Stimulated activated CD4-positive, alpha-beta T cell treated with anti-CD3 and anti-CD28 coated beads, Interleukin-15, amount 100 ng/mL, for 48 hours (primary cell): ENCODE measurements around the gene DSTN.
"Not testable (repeated sequence)": the region's sequence is repeated elsewhere in the genome, so short reads cannot be mapped to it uniquely, and the experiment has no call there.

ENCODE experiments used
- DNase-seq, 2 donors: peaks; one replicate each; pipeline ENCODE4 v3.0.0-alpha.2; 2020; ENCODE audit warnings: low read depth in 2 of 2

DSTN gene

GRCh38 chr20:17651129-17651759 is 81.4 kb downstream of the DSTN start:
- DNase-seq, result no peak

GRCh38 chr20:17651760-17652388 is 82.0 kb downstream of the DSTN start:
- DNase-seq, result no peak

GRCh38 chr20:17652411-17652810 is 82.5 kb downstream of the DSTN start:
- DNase-seq, result no peak

GRCh38 chr20:17653835-17654648 is 84.2 kb downstream of the DSTN start:
- DNase-seq, result no peak

- no peak for DNase-seq
These were observed 84.9 kb downstream of the DSTN start for GRCh38 chr20:17654649-17655285.

- no peak for DNase-seq
These were observed 85.4 kb downstream of the DSTN start for GRCh38 chr20:17655286-17655651.

- no peak for DNase-seq
These were observed 86.1 kb downstream of the DSTN start for GRCh38 chr20:17655865-17656479.

GRCh38 chr20:17657079-17657825 is 87.4 kb downstream of the DSTN start:
- DNase-seq, result no peak

- DNase-seq, result no peak
These were observed 88.2 kb downstream of the DSTN start for GRCh38 chr20:17657898-17658647.

GRCh38 chr20:17658648-17658993 is 88.7 kb downstream of the DSTN start:
- DNase-seq, result no peak

GRCh38 chr20:17659344-17659743 is 89.5 kb downstream of the DSTN start:
- DNase-seq, result not testable (repeated sequence)
